HEK293 (cell line): Measurements from ENCODE around the gene PFN3.

Experiments used
- CTCF ChIA-PET: fragments of 350-600 bp; formaldehyde crosslinking; extraction: SDS; loops from one replicate; lab custom pipeline; 2021; ENCODE audit warnings: antibody characterized with exemption; lab: Yijun Ruan, JAX
- POLR2A ChIA-PET: fragments of 300-600 bp; formaldehyde crosslinking; extraction: SDS; loops from one replicate; lab custom pipeline; 2020; ENCODE audit warnings: antibody characterized with exemption, inconsistent platforms; lab: Yijun Ruan, JAX
- H3K27ac ChIP-seq: fragments of 200-500 bp; sonication (Bioruptor generic); 2 replicates; pipeline ENCODE4 v1.5.1; 2014; ENCODE audit warnings: low read depth, low read length, control low read depth, inconsistent platforms; ENCODE audit errors: extremely low read depth
- H3K36me3 ChIP-seq, 2 experiments: fragments of 200-500 bp in 1 of 2; sonication (Bioruptor generic) in 1 of 2; 1 replicate in 1 of 2; 2 replicates in 1 of 2; pipeline ENCODE4 v1.5.1; 2014 to 2017; ENCODE audit warnings: inconsistent platforms in 2 of 2, low read length in 2 of 2; ENCODE audit not compliant: control insufficient read depth in 2 of 2, insufficient read depth in 1 of 2
- H3K4me1 ChIP-seq: fragments of 200-500 bp; sonication (Bioruptor generic); 2 replicates; pipeline ENCODE4 v1.5.1; 2014; ENCODE audit warnings: mild to moderate bottlenecking, low read length, inconsistent platforms; ENCODE audit not compliant: control insufficient read depth, insufficient read depth
- H3K4me3 ChIP-seq: 2 replicates; pipeline ENCODE4 v1.5.1; 2011; ENCODE audit warnings: low read depth, mild to moderate bottlenecking, control low read depth, low read length, moderate library complexity
- H3K9me3 ChIP-seq: fragments of 200-500 bp; sonication (Bioruptor generic); 2 replicates; pipeline ENCODE4 v1.5.1; 2014; ENCODE audit warnings: low read depth, low read length, inconsistent platforms; ENCODE audit not compliant: control insufficient read depth, insufficient read depth
- GLIS1 ChIP-seq: fragments of 450-650 bp; formaldehyde crosslinking; IDR thresholded peaks from 2 replicates; pipeline ENCODE4 v1.5.1; 2016; ENCODE audit warnings: missing biosample characterization, missing genetic modification characterization
- IKZF3 ChIP-seq: fragments of 450-650 bp; IDR thresholded peaks from 2 replicates; pipeline ENCODE4 v1.5.0; 2018; ENCODE audit warnings: missing biosample characterization, mild to moderate bottlenecking, missing genetic modification characterization, moderate library complexity
- KLF9 ChIP-seq: fragments of 450-650 bp; formaldehyde crosslinking; IDR thresholded peaks from 2 replicates; pipeline ENCODE4 v1.5.1; 2016; ENCODE audit warnings: missing biosample characterization, missing genetic modification characterization, low read depth
- SALL2 ChIP-seq: fragments of 450-650 bp; formaldehyde crosslinking; IDR thresholded peaks from 2 replicates; pipeline ENCODE4 v1.5.0; 2017; ENCODE audit warnings: missing biosample characterization, mild to moderate bottlenecking, missing genetic modification characterization, borderline replicate concordance
- ZBTB17 ChIP-seq: fragments of 450-650 bp; formaldehyde crosslinking; IDR thresholded peaks from 2 replicates; pipeline ENCODE4 v1.5.1; 2016; ENCODE audit warnings: missing biosample characterization, missing genetic modification characterization
- ZFHX2 ChIP-seq: fragments of 450-650 bp; formaldehyde crosslinking; conservative IDR thresholded peaks from 2 replicates; pipeline ENCODE4 v1.5.1; 2016; ENCODE audit warnings: missing biosample characterization, missing genetic modification characterization
- ZIC2 ChIP-seq: fragments of 450-650 bp; formaldehyde crosslinking; IDR thresholded peaks from 2 replicates; pipeline ENCODE4 v1.5.1; 2016; ENCODE audit warnings: missing biosample characterization, missing genetic modification characterization
- ZNF157 ChIP-seq: fragments of 450-650 bp; formaldehyde crosslinking; IDR thresholded peaks from 2 replicates; pipeline ENCODE4 v1.5.1; 2016; ENCODE audit warnings: missing biosample characterization, missing genetic modification characterization
- ZNF175 ChIP-seq: fragments of 450-650 bp; formaldehyde crosslinking; IDR thresholded peaks from 2 replicates; pipeline ENCODE4 v1.5.1; 2016; ENCODE audit warnings: missing biosample characterization, missing genetic modification characterization
- ZNF18 ChIP-seq: fragments of 450-650 bp; formaldehyde crosslinking; IDR thresholded peaks from 2 replicates; pipeline ENCODE4 v1.5.1; 2016; ENCODE audit warnings: missing biosample characterization, missing genetic modification characterization
- ZNF394 ChIP-seq: fragments of 450-650 bp; formaldehyde crosslinking; IDR thresholded peaks from 2 replicates; pipeline ENCODE4 v1.5.1; 2016; ENCODE audit warnings: missing biosample characterization, missing genetic modification characterization, mild to moderate bottlenecking, moderate library complexity, borderline replicate concordance
- ZNF513 ChIP-seq: fragments of 450-650 bp; IDR thresholded peaks from 2 replicates; pipeline ENCODE4 v1.5.1; 2018; ENCODE audit warnings: missing biosample characterization, missing genetic modification characterization
- ZNF549 ChIP-seq: fragments of 450-650 bp; IDR thresholded peaks from 2 replicates; pipeline ENCODE4 v1.5.1; 2018; ENCODE audit warnings: missing biosample characterization, missing genetic modification characterization, mild to moderate bottlenecking, inconsistent platforms, moderate library complexity
- ZNF624 ChIP-seq: fragments of 450-650 bp; formaldehyde crosslinking; IDR thresholded peaks from 2 replicates; pipeline ENCODE4 v1.5.1; 2017; ENCODE audit warnings: missing biosample characterization, missing genetic modification characterization
- ZNF626 ChIP-seq: fragments of 450-650 bp; sonication (Bioruptor Pico); formaldehyde crosslinking; IDR thresholded peaks from 2 replicates; pipeline ENCODE4 v1.5.1; 2018; ENCODE audit warnings: missing biosample characterization, missing genetic modification characterization, inconsistent platforms
- ZNF654 ChIP-seq: fragments of 450-650 bp; formaldehyde crosslinking; IDR thresholded peaks from 2 replicates; pipeline ENCODE4 v1.5.1; 2016; ENCODE audit warnings: low read depth, missing biosample characterization, missing genetic modification characterization
- ZNF670 ChIP-seq: fragments of 450-650 bp; formaldehyde crosslinking; IDR thresholded peaks from 2 replicates; pipeline ENCODE4 v1.5.1; 2016; ENCODE audit warnings: missing biosample characterization, missing genetic modification characterization, low read depth
- ZNF768 ChIP-seq: fragments of 450-650 bp; formaldehyde crosslinking; IDR thresholded peaks from 2 replicates; pipeline ENCODE4 v1.5.1; 2018; ENCODE audit warnings: missing biosample characterization, mild to moderate bottlenecking, missing genetic modification characterization
- TF ChIP-seq, protein P1 (sequence below): fragments of 450-650 bp; formaldehyde crosslinking; IDR thresholded peaks from 2 replicates; pipeline ENCODE4 v1.5.0; 2017; ENCODE audit warnings: missing biosample characterization, missing genetic modification characterization, borderline replicate concordance
- TF ChIP-seq, protein P2 (sequence below): fragments of 450-650 bp; formaldehyde crosslinking; IDR thresholded peaks from 2 replicates; pipeline ENCODE4 v1.5.1; 2016; ENCODE audit warnings: missing biosample characterization, missing genetic modification characterization, low read depth
- TF ChIP-seq, protein P3 (sequence below): fragments of 450-650 bp; formaldehyde crosslinking; IDR thresholded peaks from 2 replicates; pipeline ENCODE4 v1.5.1; 2016; ENCODE audit warnings: missing biosample characterization, missing genetic modification characterization, low read depth

Gene PFN3

DNA sequence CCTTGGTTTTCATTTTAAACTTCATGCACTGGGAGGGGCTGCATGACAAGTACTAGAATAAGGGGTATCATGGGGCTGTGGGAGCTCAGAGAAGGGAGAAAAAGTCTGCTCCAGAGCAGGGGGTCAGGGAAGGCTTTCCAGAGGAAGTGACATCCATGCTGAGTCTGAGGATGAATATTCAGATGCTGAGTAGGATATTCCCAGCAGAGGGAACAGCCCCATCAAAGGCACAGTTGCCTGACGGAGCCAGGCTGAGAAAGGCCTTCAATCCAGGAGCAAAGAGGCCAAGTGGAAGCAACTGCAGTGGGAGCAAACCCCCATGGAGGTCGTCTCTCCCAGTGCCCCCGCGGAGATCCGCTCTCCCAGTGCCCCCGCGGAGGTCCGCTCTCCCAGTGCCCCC, 4.4 kb downstream of the PFN3 start:
- no peaks in the 10 kb centered on the region for H3K9me3 ChIP-seq
- H3K36me3 ChIP-seq, result no peaks in the 10 kb centered on the region
- no peak overlapping the region for H3K27ac ChIP-seq
- no peak for TF ChIP-seq ZNF394
- TF ChIP-seq ZNF626 (tag by site-specific recombination), result no peak
- 0 out of 2 replicates have a peak, but pooled peaks have one; percentile 14 for TF ChIP-seq IKZF3
- TF ChIP-seq, protein P1, sequence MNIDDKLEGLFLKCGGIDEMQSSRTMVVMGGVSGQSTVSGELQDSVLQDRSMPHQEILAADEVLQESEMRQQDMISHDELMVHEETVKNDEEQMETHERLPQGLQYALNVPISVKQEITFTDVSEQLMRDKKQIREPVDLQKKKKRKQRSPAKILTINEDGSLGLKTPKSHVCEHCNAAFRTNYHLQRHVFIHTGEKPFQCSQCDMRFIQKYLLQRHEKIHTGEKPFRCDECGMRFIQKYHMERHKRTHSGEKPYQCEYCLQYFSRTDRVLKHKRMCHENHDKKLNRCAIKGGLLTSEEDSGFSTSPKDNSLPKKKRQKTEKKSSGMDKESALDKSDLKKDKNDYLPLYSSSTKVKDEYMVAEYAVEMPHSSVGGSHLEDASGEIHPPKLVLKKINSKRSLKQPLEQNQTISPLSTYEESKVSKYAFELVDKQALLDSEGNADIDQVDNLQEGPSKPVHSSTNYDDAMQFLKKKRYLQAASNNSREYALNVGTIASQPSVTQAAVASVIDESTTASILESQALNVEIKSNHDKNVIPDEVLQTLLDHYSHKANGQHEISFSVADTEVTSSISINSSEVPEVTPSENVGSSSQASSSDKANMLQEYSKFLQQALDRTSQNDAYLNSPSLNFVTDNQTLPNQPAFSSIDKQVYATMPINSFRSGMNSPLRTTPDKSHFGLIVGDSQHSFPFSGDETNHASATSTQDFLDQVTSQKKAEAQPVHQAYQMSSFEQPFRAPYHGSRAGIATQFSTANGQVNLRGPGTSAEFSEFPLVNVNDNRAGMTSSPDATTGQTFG (tag by site-specific recombination), result no peak
- no peak for TF ChIP-seq ZFHX2 (tag by site-specific recombination)
- TF ChIP-seq ZIC2, result 0 out of 2 replicates have a peak, but pooled peaks have one; percentile 23
- peak; percentile 26; the same call in 1 of the 2 replicates for TF ChIP-seq GLIS1
- no peaks in the 10 kb centered on the region for H3K4me1 ChIP-seq
- no peak overlapping the region for H3K4me3 ChIP-seq
- ChIA-PET CTCF (interaction anchor here (0.6 kb wide), 1 partner anchor 94 kb away, joined by 5 read pairs; no protein-coding TSS in a partner anchor), POLR2A (no interaction called here)

- ChIA-PET POLR2A (interaction anchor here (4.4 kb wide), 1 partner anchor 9 kb away, joined by 20 read pairs; no protein-coding TSS in a partner anchor), CTCF (interaction anchor here (0.6 to 6.8 kb wide), 6 partner anchors 10 to 282 kb away, joined by 3 to 88 read pairs (median 10); no protein-coding TSS in a partner anchor)
- Histone ChIP-seq H3K36me3 (no peaks in the 10 kb centered on the region), H3K27ac (no peak overlapping the region), H3K4me1 (no peaks in the 10 kb centered on the region), H3K4me3 (no peak overlapping the region), H3K9me3 (no peaks in the 10 kb centered on the region)
- TF ChIP-seq, protein P2, sequence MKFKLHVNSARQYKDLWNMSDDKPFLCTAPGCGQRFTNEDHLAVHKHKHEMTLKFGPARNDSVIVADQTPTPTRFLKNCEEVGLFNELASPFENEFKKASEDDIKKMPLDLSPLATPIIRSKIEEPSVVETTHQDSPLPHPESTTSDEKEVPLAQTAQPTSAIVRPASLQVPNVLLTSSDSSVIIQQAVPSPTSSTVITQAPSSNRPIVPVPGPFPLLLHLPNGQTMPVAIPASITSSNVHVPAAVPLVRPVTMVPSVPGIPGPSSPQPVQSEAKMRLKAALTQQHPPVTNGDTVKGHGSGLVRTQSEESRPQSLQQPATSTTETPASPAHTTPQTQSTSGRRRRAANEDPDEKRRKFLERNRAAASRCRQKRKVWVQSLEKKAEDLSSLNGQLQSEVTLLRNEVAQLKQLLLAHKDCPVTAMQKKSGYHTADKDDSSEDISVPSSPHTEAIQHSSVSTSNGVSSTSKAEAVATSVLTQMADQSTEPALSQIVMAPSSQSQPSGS, result no peak
- TF ChIP-seq ZNF18, result no peak
- no peak for TF ChIP-seq ZNF670
- no peak for TF ChIP-seq ZNF157 (tag by site-specific recombination)
- no peak for TF ChIP-seq ZBTB17 (tag by site-specific recombination)
- TF ChIP-seq, protein P3, sequence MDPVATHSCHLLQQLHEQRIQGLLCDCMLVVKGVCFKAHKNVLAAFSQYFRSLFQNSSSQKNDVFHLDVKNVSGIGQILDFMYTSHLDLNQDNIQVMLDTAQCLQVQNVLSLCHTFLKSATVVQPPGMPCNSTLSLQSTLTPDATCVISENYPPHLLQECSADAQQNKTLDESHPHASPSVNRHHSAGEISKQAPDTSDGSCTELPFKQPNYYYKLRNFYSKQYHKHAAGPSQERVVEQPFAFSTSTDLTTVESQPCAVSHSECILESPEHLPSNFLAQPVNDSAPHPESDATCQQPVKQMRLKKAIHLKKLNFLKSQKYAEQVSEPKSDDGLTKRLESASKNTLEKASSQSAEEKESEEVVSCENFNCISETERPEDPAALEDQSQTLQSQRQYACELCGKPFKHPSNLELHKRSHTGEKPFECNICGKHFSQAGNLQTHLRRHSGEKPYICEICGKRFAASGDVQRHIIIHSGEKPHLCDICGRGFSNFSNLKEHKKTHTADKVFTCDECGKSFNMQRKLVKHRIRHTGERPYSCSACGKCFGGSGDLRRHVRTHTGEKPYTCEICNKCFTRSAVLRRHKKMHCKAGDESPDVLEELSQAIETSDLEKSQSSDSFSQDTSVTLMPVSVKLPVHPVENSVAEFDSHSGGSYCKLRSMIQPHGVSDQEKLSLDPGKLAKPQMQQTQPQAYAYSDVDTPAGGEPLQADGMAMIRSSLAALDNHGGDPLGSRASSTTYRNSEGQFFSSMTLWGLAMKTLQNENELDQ (tag by site-specific recombination), result no peak
- TF ChIP-seq, protein P1 (tag by site-specific recombination), result no peak
- TF ChIP-seq ZNF175 (tag by site-specific recombination), result no peak
- no peak for TF ChIP-seq ZNF549 (tag by site-specific recombination)
- no peak for TF ChIP-seq ZNF768 (tag by site-specific recombination)
- TF ChIP-seq ZNF624, result no peak
- TF ChIP-seq ZNF654 (tag by site-specific recombination), result no peak
- TF ChIP-seq SALL2 (tag by site-specific recombination), result no peak
- TF ChIP-seq ZNF513 (tag by site-specific recombination), result no peak
- TF ChIP-seq KLF9, result no peak
These were observed 6.5 kb downstream of the PFN3 start for GRCh38 chr5:177393990-177394389.
